Muscle layer of colon (tissue), 2 donors: ENCODE data around the gene ANKRD18A.

ENCODE experiments used
- H3K27ac ChIP-seq: one replicate; pipeline ENCODE4 v1.7.0; 2013; ENCODE audit warnings: low read depth, mild to moderate bottlenecking, low read length, moderate library complexity
- H3K27me3 ChIP-seq, 2 donors: one replicate each; pipeline ENCODE4 v1.7.0; 2013; ENCODE audit warnings: low read length in 2 of 2, mild to moderate bottlenecking in 2 of 2; ENCODE audit not compliant: insufficient read depth in 2 of 2, control insufficient read depth in 1 of 2
- H3K36me3 ChIP-seq: one replicate; pipeline ENCODE4 v1.7.0; 2013; ENCODE audit warnings: mild to moderate bottlenecking, low read length; ENCODE audit not compliant: insufficient read depth
- H3K4me1 ChIP-seq: one replicate; pipeline ENCODE4 v1.7.0; 2013; ENCODE audit warnings: mild to moderate bottlenecking, low read length; ENCODE audit not compliant: insufficient read depth
- H3K4me3 ChIP-seq, 2 donors: one replicate each; pipeline ENCODE4 v1.7.0; 2013; ENCODE audit warnings: low read length in 2 of 2, low read depth in 1 of 2, mild to moderate bottlenecking in 1 of 2, moderate library complexity in 1 of 2
- H3K9ac ChIP-seq: one replicate; pipeline ENCODE4 v1.7.0; 2013; ENCODE audit warnings: low read length
- H3K9me3 ChIP-seq: one replicate; pipeline ENCODE4 v1.7.0; 2013; ENCODE audit warnings: mild to moderate bottlenecking, low read length
- donor health status: abdominal sarcoma.
- donor health status: Adenocarcinoma of cecum.

The ANKRD18A gene

GRCh38 chr9:38644601-38645000 is 24.2 kb upstream of the ANKRD18A start:
- Histone ChIP-seq H3K9ac (no peak overlapping the region), H3K27ac (no peak overlapping the region), H3K36me3 (no peaks in the 10 kb centered on the region), H3K4me3 (no peak overlapping the region), H3K4me1 (no peaks in the 10 kb centered on the region), H3K9me3 (no peaks in the 10 kb centered on the region), H3K27me3 (no peaks in the 10 kb centered on the region)

GRCh38 chr9:38643815-38644173 is 23.4 kb upstream of the ANKRD18A start:
- H3K4me3 ChIP-seq = no peak overlapping the region
- H3K36me3 ChIP-seq = no peaks in the 10 kb centered on the region
- no peaks in the 10 kb centered on the region for H3K4me1 ChIP-seq
- no peak overlapping the region for H3K9ac ChIP-seq
- H3K27me3 ChIP-seq = no peaks in the 10 kb centered on the region
- no peaks in the 10 kb centered on the region for H3K9me3 ChIP-seq
- no peak overlapping the region for H3K27ac ChIP-seq

GRCh38 chr9:38642951-38643814 is 22.8 kb upstream of the ANKRD18A start:
- H3K9me3 ChIP-seq = no peaks in the 10 kb centered on the region
- H3K36me3 ChIP-seq = no peaks in the 10 kb centered on the region
- no peak overlapping the region for H3K9ac ChIP-seq
- no peaks in the 10 kb centered on the region for H3K4me1 ChIP-seq
- H3K27me3 ChIP-seq = no peaks in the 10 kb centered on the region
- H3K4me3 ChIP-seq = no peak overlapping the region
- no peak overlapping the region for H3K27ac ChIP-seq

GRCh38 chr9:38641985-38642864 is 21.8 kb upstream of the ANKRD18A start:
- Histone ChIP-seq H3K9ac (no peak overlapping the region), H3K4me3 (no peak overlapping the region), H3K4me1 (no peaks in the 10 kb centered on the region), H3K9me3 (no peaks in the 10 kb centered on the region), H3K36me3 (no peaks in the 10 kb centered on the region), H3K27ac (no peak overlapping the region), H3K27me3 (no peaks in the 10 kb centered on the region)

GRCh38 chr9:38641142-38641541 is 20.7 kb upstream of the ANKRD18A start:
- Histone ChIP-seq H3K27me3 (no peaks in the 10 kb centered on the region), H3K9ac (no peak overlapping the region), H3K4me1 (no peaks in the 10 kb centered on the region), H3K4me3 (no peak overlapping the region), H3K36me3 (no peaks in the 10 kb centered on the region), H3K9me3 (no peaks in the 10 kb centered on the region), H3K27ac (no peak overlapping the region)

GRCh38 chr9:38639577-38639940 is 19.2 kb upstream of the ANKRD18A start:
- Histone ChIP-seq H3K9me3 (no peaks in the 10 kb centered on the region), H3K4me1 (no peaks in the 10 kb centered on the region), H3K9ac (no peak overlapping the region), H3K4me3 (no peak overlapping the region), H3K36me3 (no peaks in the 10 kb centered on the region), H3K27ac (no peak overlapping the region), H3K27me3 (no peaks in the 10 kb centered on the region)

- Histone ChIP-seq H3K27ac (no peak overlapping the region), H3K4me1 (no peaks in the 10 kb centered on the region)
Observed at GRCh38 chr9:38638881-38639576, 18.6 kb upstream of the ANKRD18A start.

GRCh38 chr9:38634315-38634714 is 13.9 kb upstream of the ANKRD18A start:
- Histone ChIP-seq H3K36me3 (no peaks in the 10 kb centered on the region), H3K4me1 (no peaks in the 10 kb centered on the region), H3K27me3 (no peaks in the 10 kb centered on the region), H3K27ac (no peak overlapping the region), H3K4me3 (no peak overlapping the region), H3K9ac (no peak overlapping the region), H3K9me3 (no peaks in the 10 kb centered on the region)

More at GRCh38 chr9:38638881-38639576, 18.6 kb upstream of the ANKRD18A start:
- Histone ChIP-seq H3K27me3 (no peaks in the 10 kb centered on the region), H3K9ac (no peak overlapping the region), H3K4me3 (no peak overlapping the region), H3K36me3 (no peaks in the 10 kb centered on the region), H3K9me3 (no peaks in the 10 kb centered on the region)

- Histone ChIP-seq H3K27ac (no peak overlapping the region), H3K9ac (no peak overlapping the region), H3K27me3 (no peaks in the 10 kb centered on the region), H3K9me3 (no peaks in the 10 kb centered on the region), H3K4me1 (no peaks in the 10 kb centered on the region), H3K4me3 (no peak overlapping the region), H3K36me3 (no peaks in the 10 kb centered on the region)
Observed at GRCh38 chr9:38629511-38629910, 9.1 kb upstream of the ANKRD18A start.

- H3K27me3 ChIP-seq = peaks cover 0 to 20% of the 10 kb centered on the region in 2 donors
- H3K9me3 ChIP-seq = no peaks in the 10 kb centered on the region
- no peak overlapping the region for H3K4me3 ChIP-seq
- H3K27ac ChIP-seq = no peak overlapping the region
- no peaks in the 10 kb centered on the region for H3K4me1 ChIP-seq
- H3K36me3 ChIP-seq = no peaks in the 10 kb centered on the region
- no peak overlapping the region for H3K9ac ChIP-seq
Observed at GRCh38 chr9:38626006-38626405, 5.6 kb upstream of the ANKRD18A start.

GRCh38 chr9:38622951-38623350 is 2.6 kb upstream of the ANKRD18A start:
- Histone ChIP-seq H3K27ac (no peak overlapping the region), H3K9ac (no peak overlapping the region), H3K36me3 (no peaks in the 10 kb centered on the region), H3K9me3 (no peaks in the 10 kb centered on the region), H3K4me3 (no peak overlapping the region), H3K4me1 (no peaks in the 10 kb centered on the region), H3K27me3 (peaks cover 8 to 40% of the 10 kb centered on the region in 2 donors)
